ENCODE data around the gene LUC7L3.

Gene LUC7L3

DNA sequence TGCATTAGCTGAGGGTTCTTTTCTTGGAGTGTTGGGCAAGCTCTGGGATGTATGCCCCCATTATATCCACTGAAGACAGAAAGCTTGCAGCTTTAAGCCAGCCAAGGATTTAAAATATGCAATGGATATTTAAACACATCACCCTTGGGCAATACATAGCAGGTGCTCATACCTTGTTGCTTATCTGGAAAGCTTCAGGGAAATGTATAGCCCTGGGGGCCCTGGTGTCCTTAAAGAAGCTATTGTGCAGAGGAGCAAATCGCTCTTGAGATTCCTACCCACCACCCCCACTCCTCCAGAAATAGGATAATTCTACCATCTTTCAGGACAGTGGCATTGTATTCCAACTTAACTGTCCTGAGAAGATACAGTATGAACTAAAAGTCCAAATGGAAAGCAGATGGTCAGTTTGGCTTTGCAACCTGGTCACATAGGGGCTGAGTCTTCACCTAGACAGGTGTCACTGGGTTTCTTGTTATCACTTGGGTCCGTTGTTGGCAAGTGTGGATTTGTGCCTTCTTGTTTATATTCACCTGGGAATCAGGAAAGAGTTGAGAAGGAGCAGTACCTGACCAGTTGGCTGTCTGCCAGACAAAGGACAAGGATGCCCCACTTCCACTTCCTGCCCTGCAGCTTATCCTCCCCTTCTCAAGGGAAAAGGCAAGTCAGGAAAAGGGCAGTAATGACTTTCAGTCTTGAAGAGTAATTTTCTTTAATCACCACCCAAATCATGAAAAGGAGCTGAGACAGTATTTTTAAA, 44.5 kb downstream of the LUC7L3 start:
- no peak for DNase-seq

DNA sequence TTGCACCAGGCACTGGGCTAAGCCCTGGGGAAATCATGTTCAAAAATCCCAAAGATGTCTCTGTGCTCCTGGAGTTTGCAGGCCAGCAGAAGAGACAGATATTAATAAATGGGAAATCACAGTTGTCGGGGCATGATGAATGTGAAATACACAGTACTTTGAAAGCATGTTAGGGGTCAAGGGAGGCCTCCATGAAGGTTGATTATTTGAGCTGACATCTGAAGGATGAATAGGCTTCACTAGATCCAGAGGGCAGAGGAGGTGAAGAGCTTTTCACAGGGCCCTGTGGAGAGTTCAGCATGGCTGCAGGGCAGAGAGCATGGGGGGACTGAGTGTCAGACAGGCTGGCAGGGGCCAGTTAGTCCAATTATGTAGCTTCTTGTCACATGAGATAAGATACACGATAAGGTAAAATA, 45.3 kb downstream of the LUC7L3 start:
- DNase-seq = no peak

DNA sequence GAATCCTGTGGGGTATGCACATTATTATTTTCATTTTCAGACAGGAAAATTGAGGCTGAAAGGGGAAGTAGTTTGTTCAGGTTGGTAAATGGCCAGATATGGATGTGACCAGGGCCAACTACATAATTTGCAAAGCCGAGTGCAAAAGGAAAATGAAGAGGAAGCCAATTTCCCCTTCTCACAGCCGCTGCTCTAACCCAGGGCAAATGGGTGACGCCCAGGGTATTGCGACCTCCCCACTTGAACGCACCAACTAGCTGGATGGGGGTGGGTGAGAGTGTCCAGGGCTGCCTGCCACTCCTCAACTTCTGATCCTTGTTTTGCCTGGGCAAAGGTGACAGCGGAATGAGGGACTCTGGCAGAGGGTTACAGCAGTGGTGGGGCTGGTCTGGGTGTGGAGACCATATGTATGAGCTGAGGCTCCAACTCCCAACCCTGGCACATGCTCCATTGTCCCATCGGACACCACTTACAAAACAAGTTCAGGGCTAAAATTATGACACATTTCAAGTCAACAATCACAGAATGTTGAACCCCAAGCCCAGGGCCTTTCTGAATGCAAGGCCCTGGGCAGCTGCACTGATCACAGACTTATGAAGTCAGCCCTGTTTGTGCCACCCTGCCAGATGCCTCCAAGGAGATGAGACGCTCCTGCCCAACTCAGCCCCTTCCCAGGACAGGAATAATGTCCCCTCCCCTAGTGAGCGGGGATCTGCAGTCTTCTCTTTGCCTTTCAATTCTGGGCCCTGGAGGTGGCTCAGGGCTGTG, 46.2 kb downstream of the LUC7L3 start:
- no peak for DNase-seq

DNA sequence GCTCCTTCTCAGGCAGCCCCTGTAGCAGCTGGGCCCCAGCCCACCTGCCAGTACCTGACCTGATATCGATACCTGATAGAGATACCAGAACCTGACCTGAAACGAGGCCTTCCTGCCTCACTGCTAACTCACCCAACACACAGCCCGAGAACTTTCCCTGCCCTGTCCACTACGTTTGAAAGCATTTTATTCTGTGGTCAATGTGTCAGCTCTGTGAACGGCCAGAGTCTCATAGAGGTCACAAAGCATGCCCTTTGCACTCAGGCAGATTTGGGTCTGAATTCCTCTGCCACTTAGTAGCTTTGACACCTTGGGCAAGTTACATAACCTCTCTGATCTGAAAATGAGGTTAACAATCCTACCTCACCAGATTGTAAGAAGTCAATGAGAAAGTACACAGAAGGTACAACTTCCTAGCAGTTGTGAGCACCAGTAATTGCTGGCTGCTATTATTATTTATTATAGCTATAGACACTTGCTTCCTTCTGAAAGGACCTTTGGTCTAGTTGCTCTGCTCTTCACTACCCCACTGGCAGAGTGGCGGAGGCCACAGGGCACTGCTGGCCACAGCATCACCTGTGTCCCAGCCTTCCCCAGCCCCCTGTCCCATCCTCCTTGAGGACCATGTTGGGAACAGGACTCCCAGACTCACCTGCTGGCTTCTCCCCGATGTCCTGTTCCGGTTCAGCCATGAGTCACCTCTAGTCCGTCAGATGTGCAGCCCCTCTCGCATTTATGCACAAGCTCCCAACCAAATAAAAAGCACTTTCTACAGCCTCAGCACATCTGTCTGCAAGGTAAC, 47.0 kb downstream of the LUC7L3 start:
- DNase-seq = no peak

DNA sequence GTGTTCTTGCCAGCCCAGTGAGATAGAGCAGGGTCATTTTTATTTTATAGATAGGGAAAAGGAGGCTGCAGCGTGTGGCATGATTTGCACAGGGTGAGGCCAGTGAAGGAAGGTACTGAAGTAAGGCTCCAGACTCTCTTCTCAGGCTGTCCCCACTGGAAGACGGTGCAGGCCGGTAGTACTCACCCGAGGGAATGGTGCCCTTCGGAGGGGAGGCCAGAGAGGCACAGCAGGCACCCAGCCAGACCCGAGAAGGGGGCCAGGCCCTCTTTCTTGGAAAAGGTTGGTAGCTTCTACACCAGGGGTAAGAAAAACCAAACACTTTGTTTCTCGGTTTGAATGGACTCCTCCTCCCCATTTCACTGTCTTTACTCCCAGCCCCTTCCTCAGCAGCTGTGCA, 47.6 kb downstream of the LUC7L3 start:
- DNase-seq = no peak

DNA sequence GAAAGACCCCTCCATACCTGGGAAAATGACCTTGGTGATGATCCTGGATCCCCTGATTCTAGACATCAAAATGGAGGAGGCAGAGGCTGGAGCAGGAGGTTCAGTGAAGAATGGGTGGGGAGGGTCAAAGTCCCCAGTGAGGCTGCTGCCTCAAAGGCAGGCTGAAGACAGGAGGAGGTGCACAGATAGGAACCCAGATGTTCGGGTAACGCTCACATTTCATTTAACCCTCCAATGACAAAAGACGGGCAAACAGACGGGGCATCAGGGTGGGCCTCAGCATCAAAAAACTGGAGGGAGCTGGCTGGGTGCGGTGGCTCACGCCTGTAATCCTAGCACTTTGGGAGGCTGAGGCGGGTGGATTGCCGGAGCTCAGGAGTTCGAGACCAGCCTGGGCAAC, 48.0 kb downstream of the LUC7L3 start, which contains the start of gene ANKRD40CL:
Gene ANKRD40CL (minus strand): TSS at position 73 of the 400 bp plus-strand sequence. CDS start 605 bp downstream, outside the sequence.
- no peak for DNase-seq

DNA sequence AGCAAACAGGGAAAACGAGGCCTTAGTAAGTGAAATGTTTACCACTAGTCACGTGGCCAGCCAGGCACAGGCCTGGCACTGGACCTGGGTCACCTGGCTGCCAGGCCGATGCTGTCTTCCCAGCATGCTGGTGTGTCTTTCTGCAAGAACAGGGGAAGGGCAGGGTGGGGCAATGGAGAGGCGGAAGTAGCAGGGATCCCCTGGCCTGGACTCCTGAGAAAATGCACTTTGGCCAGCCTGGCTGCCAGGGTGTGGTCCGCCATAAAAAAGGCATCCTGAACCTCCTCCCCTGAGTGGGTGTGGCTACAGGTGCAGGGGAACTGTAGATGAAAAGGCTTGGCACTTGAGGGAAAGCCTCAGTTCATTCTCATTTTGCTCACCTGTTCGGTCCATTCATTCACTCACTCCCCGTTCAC, 49.0 kb downstream of the LUC7L3 start:
- no peak for DNase-seq

DNA sequence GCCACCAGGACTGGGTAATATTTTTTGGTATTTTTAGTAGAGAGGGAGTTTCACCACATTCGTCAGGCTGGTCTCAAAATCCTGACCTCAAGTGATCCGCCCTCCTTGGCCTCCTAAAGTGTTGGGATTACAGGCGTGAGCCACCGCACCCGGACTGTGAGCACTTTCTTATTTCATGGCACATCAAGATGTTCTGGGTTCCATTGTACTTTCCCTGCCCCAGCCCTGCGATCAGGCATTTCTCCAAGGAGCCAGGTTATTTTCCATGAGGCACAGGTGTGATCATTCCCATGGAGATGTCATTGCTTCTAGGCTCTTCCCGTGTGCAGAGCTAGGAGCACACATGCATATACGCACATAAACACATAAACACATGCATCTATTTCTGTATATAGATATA, 50.5 kb downstream of the LUC7L3 start:
- DNase-seq = no peak

DNA sequence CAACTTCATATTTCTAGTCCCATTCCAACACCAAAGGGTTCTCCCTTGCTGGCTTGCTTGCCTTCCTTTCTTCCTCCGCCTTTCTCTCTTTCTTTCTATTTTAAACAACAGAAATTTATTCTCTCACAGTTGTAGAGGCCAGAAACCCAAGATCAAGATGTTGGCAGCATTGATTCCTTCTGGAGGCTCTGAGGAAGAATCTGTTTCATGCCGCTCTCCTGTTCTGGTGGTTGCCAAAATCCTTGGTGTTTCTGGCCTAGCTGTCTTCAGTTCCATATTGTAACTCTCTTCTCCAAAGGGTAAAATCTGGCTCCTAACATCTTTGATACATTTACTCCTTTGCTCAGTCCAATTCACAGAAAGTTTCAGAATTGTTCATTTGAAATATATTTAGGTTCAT, 50.9 kb downstream of the LUC7L3 start:
- no peak for DNase-seq

DNA sequence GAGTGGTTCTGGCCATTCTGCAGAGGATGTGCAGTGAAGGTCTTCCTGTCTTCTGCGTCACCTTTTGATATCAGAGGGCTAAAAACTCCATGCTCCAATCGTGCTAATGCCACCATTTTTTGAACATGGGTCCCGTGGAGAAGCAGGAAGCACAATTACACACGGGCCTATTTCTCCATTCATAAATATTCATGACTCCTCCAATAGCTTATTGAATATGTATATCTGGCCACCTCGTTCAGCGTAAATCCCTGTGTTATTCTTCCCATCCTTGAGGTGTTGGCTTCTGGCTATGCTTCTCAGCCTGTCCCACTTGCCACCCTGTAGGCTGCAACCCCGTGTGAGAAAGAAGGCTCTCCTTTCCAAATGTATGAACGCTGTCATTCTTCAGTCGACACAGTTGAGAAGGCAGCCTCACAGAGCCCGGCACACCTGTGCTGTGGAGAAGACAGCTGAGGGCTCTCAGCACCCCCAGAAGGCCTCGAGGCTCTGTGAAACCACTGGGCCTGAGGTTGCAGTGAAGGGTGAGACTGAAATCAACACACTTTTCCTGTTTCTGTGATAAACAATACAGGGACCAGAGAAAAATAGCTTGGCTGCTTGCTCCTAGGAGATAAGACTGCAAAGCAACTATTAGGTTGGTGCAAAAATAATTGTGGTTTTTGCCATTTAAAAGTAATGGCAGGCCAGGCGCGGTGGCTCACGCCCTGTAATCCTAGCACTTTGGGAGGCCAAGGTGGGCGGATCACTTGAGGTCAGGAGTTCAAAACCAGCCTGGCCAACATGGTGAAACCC, 52.8 kb downstream of the LUC7L3 start:
- DNase-seq = no peak

DNA sequence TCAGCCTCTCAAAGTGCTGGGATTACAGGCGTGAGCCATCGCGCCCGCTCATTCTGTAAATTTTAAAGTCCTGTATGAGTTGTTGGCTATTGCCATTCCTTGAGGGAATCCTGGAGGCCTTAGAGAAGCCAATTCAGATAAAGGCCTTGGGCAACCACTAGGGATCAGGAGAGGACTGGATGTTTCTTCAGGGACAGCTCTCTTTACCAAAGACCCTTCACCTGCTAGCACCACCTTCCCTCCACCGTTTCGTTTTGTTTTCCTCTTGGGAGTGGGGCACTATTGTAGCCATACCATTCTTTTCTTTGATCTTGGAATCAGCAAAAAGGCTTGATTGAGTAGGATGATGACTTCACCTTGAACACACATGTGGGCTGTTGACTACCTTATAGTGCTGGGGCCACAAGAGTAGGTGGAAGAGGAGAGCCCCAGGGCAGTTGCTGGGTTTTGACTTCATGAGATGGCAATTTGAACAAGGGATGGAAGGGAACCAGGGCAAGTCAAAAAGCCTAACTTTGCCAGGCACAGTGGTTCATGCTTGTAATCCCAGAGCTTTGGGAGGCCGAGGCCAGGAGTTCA, 54.9 kb downstream of the LUC7L3 start:
- no peak for DNase-seq

DNA sequence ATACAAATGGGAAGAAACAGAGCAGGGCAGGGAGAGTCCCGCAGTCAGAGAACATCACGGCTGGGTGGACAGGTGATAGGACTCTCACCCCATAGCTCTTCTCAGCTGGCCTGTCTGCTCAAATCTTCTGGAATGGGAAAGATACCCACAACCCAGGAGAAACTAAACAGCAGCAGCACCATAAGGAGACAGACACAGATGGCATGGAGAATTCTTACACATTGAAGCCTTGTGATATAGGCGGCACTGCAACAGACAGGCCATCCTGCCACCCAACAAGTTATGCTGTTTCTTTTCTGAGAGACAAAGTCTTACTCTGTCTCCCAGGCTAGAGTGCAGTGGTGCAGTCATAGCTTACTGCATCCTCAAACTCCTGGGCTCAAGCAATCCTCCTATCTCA, 56.5 kb downstream of the LUC7L3 start:
- DNase-seq = no peak

DNA sequence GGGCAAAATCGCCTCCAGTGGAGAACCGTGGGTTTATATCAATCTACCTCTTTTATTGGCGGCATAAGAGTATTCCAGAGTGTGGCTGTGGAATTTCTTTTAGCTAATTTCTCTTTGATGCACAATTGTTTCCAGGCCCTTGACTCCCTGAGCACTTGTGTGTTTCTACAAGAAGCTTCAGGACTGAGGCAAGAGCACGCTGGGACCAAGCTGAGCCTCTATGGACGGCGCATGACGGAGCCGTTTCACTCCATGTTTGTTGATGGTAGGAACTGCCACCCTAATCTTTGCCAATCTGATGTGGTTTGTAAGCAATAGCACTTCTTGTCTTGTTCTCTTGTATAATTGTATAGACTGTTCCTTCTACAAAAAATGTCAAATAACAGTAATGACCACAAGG, 59.1 kb downstream of the LUC7L3 start:
- DNase-seq = no peak

DNA sequence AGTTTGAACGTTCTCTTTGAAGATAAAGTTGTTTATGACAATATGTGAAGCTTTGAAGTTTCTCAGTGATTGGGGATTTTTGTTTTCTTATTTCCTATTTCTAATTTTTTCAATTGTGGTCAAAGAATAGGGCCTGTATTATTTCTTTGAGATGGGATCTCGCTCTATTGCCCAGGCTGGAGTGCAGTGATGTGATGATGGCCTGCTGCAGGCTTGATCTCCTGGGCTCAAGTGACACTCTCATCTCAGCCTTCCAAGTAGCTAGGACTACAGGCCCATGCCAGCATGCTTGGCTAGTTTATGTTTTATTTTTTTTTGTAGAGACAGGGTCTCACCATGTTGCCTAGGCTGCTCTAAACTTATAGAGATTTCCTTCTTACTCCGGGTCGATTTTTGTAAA, 59.6 kb downstream of the LUC7L3 start:
- no peak for DNase-seq

DNA sequence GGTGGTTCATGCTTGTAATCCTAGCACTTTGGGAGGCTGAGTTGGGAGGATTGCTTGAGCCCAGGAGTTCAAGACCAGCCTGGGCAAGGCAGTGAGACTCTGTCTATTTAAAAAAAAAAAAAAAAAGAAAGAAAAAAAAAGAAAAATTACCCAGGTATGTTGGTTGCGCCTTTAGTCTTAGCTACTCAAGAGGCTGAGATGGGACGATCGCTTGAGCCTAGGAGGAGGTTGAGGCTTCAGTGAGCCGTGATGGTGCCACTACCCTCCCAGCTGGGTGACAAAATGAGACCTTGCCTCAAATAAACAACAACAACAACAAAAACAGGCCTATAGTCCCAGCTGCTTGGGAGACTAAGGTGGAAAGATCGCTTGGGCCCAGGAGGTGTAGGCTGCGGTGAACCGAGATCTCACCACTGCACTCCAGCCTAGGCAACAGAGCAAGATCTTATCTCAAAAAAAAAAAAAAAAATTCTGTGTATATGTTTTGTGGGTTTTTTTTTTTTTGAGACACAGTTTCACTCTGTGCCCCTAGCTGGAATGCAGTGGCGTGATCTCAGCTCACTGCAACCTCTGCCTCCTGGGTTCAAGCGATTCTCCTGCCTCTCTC, 60.4 kb downstream of the LUC7L3 start:
- DNase-seq = no peak

DNA sequence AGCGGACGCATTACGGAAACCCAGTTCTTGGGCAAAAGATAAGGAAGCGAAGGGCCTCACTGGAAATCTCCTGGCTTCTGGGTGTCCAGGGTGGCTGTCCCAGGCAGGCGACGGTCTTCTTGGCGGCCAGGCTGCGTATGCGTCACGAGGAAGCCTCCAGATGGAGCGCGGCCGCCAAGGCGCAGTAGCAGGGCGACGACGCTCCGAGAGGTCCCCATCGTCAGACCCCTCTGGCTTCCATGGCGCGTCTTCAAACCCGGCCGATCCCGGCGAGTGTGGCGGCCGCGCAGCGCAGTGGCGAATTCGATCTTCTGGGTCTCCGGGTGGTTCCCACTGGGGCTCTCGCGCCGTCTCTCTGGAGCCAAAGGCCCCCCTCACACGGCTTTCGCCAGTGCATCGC, 61.8 kb downstream of the LUC7L3 start:
- DNase-seq = no peak

DNA sequence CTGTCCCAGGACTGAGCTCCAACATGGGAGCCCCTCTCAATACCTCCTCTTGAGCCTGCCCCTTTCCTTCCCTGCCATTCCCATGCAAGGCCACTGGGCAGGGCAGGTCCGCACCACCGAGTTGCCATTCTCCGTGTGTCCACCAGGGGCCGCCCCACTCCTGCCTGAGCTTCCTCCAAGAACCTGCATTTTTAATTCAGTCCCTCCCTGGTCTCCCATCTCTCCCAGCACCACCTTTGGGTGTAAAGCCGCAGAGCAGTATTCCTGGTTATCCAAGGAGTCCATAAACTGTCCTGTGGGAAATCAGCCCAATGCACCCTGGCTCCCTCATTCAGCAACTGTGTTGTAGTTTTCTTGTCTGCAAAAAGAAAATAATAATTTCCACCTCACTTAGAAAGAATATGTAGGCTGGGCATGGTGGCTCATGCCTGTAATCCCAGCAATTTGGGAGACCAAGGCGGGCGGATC, 63.8 kb downstream of the LUC7L3 start:
- peak; percentile 78 for DNase-seq

DNA sequence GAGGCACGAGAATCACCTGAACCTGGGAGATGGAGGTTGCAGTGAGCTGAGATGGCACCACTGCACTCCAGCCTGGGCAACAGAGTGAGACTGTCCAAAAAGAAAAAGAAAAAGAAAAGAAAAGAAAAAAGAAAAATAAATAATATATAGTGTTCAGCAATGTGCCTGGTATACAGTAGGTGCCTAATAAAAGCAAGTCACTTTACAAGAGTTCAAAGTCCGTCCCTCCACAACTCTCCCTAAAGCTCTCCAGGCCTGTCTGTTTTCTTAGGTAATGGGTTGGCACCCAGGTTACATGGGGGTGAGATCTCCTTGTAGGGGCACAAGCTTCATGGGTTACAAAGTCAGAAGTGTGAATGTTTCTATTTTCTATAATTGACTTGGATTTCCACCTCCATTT, 64.5 kb downstream of the LUC7L3 start:
- no peak for DNase-seq

DNA sequence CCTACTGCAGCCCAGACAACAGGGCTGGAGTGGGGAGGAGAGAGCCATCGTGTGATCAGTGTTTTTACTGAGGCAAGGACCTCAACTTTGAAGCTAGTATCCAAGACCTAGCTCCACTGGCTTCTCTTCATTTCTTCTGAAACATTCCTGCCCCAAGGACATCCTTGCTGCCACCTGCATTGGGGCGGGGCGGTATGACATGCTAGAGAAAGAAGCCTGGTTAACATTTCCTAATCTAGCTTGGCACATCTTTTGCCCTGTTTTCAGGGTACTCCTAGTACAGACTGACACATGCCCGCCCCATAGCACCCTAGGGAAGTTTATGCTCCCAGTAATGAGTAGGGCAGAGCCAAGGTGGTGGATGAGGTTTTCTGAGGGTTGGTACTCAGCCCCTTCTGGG, 65.7 kb downstream of the LUC7L3 start:
- DNase-seq = no peak

DNA sequence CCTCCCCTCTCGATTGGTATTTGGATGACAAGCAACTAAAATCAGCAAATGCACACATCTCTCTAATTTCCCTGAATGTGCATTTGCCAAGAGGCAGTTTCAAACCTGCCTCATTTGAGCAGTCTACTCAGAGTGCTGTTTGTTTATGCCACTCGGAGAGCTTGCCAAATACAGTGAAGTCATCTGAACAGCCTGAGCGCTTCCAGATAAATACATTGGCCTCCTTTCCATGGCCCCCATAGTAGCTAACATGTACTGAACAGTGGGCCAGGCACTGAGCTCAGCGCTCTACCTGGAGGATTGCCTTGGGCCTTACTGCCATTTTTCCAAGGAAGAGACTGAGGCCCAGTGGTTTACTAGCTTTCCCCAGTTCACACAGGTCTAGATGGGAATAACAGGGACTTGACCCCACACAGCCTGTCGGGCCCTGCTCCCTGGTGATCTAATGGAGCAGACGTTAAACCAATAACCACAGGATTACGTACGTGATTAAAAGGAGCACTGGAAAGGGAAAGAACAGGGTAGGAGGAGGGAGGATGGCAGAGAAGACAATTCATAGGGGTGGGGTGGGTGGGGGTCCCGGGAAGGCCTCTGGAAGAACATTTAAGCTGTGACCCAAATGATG, 66.7 kb downstream of the LUC7L3 start:
- DNase-seq = no peak

DNA sequence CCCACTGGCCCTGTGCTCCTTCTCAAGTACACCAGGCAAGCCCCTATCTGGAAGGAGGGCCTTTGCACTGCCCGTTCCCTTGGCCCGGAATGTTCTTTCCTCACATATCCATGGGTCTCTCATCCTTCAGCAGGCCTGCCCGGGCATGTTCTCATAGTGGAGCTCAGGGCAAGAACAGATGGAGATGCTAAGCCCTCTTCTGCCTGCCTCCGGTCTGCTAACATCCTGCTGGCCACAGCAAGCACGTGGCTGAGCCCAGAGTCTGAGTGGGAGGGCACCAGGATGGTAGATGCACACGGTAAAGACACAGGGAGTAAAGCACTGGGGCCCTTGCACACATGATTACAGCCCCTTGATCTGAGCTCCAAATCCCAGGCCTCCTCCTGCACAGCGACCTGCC, 67.7 kb downstream of the LUC7L3 start:
- DNase-seq = no peak
